Measurements from ENCODE around the gene ABR. TPM values are rescaled to one million over a fixed set of nuclear protein-coding genes. Genes with fewer than 3 reads are reported as not detected.
"Not testable (repeated sequence)": the region's sequence is repeated elsewhere in the genome, so short reads cannot be mapped to it uniquely, and the experiment has no call there.

The ABR gene
- total RNA-seq, 1 donor from 2014 or later: 66.7 TPM

DNA sequence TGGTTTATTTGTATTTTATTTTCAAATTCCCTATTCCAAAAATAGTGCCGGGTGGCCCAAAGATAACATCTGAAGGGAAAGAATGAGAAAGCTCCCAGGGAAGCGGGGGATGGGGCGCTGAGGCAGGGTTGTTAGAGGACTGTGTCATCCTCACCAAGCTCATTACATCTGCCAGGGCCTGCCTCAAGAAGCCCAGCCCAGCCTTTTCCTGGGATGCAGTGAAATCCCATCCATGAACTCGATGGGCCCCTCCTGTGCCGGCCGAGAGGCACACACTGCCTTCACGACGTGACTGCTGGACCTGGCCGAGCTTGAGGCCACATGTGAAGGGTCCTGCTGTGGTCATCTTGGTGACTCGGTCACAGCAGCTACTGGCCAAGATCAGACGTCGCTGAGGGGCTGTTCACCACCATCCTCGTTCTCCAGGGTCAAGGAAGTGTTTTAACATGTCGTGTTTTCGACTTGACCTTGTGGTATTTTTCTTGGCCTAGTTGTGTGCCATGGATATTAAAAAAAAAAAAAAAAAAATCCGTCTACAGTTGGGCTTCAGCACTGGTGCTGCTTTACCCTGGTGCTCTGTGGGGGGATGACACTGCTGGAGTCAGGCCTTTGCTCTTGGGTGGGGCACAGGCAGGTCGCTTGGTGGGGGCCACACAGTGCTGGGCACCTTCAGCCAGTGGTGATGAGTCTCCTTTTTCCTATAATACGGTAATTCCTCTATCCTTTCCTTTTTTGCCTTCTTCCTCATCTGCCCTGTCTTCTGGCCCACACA lies 178.0 kb downstream of the ABR start:
- no peak for DNase-seq (ENCODE audit: low spot score)
- intact Hi-C loops (cut with micrococcal nuclease): no loop called here
- peaks cover 26% of the 10 kb centered on the region for H3K36me3 Mint-ChIP-seq (ENCODE audit: low read depth)
- peaks cover 25% of the 10 kb centered on the region for H3K4me1 Mint-ChIP-seq (ENCODE audit: low read depth)
- H3K27me3 Mint-ChIP-seq (ENCODE audit: insufficient read depth): no peaks in the 10 kb centered on the region
- no peaks in the 10 kb centered on the region for H3K9me3 Mint-ChIP-seq
- H3K4me3 Mint-ChIP-seq: no peak overlapping the region
- no peak overlapping the region for H3K27ac Mint-ChIP-seq

DNA sequence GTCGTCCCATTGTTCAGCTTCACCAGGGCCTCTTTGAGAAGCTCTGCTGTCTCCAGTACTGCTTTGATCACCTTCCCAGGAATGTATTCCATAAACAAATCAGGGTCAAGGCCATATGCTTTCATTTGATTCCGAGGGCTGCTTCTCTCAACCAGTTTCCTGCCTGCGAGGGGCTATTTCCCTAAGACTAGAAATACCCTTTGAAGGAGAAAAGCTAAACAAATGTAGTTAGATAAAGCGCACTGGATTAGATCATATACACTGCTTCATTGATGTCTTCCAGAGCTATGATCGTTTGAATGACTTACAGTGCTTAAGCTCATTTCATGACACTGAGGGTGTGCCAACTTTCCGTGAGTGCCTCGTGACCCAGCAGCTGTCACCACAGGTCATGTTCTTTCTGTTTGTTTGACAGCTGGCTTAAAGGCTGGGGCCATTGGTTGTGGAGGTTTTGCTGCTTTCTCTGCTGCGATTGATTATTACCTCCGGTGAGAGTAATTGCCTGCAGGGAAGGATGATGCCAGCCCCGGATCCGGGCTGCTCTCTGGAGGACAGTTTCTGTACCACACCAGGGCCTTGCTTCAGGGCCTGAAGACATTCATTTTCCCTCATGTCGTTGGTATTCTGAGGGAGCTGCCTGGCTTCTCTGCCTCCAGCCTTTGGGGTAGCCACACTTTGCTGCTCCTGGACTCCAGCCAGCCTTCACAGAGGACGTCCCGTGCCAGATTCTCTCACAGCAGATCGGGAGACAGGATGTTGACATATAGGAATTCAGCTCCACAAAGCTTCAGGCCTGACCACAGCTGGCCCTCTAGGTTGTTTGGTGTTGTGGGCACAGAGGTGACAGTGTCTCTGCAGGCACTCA lies 179.0 kb downstream of the ABR start:
- peaks cover 25% of the 10 kb centered on the region for H3K4me1 Mint-ChIP-seq (ENCODE audit: low read depth)
- no peak overlapping the region for H3K4me3 Mint-ChIP-seq
- peaks cover 26% of the 10 kb centered on the region for H3K36me3 Mint-ChIP-seq (ENCODE audit: low read depth)
- no peak for DNase-seq (ENCODE audit: low spot score)
- intact Hi-C loops (cut with micrococcal nuclease): no loop called here
- H3K27me3 Mint-ChIP-seq (ENCODE audit: insufficient read depth): no peaks in the 10 kb centered on the region
- H3K9me3 Mint-ChIP-seq: no peaks in the 10 kb centered on the region
- no peak overlapping the region for H3K27ac Mint-ChIP-seq

DNA sequence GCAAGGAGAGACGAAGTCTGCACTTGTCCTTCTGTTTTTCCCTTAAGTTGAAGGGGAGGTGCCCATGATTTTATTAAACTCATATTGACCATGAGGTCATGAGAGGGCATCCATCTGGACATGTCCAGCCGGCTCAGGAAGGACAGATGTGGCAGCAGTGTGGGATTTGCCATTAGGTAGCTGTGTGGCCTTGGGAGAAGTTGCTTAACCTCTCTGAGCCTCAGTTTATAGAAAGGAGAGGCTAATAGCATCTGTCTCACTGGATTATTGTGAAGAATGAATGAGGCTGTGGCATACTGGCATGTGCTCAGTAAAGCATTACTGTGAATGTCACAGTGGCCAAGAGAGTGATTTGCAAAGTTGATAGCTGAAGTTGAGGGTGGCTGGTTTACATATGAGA lies 181.7 kb downstream of the ABR start:
- intact Hi-C loops (cut with micrococcal nuclease): no loop called here
- no peak for DNase-seq (ENCODE audit: low spot score)
- peak overlapping the region; percentile 91 for H3K4me3 Mint-ChIP-seq
- H3K4me1 Mint-ChIP-seq (ENCODE audit: low read depth): peaks cover 25% of the 10 kb centered on the region
- peaks cover 21% of the 10 kb centered on the region for H3K9me3 Mint-ChIP-seq
- H3K27ac Mint-ChIP-seq: peak overlapping the region; percentile 76
- H3K36me3 Mint-ChIP-seq (ENCODE audit: low read depth): peaks cover 22% of the 10 kb centered on the region
- H3K27me3 Mint-ChIP-seq (ENCODE audit: insufficient read depth): no peaks in the 10 kb centered on the region

DNA sequence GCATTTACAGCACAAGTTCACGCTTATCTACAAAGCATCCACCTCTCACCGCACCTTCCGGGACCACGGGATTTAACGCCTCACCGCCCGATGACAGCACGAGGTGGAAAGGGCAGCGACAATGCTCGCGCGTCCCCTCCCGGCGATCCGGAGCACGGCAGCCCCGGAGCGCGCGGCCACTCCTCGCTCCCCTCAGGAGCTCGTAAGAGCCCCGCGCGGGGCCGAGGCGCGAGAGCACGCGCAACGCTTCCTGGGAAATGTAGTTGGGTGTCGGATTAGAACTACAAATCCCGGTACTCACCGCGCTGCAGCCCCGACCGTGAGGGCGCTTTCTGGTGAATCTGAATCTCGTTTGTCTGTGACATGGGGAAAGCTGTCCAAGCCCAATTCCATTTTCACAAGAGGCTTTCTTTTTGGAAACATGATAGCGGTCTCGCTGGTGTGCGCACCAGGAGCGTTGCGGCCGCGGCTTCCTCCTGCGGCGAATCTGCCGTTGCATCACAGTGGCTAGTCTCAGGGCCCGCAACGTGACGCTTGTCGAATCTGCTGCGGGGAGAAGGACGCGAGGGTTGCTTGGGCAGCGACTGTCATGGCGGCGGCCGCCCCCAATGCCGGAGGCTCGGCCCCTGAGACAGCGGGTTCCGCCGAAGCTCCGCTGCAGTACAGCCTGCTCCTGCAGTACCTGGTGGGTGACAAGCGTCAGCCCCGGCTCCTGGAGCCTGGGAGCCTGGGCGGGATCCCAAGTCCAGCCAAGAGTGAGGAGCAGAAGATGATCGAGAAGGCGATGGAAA lies 183.0 kb downstream of the ABR start, which contains the start of gene TIMM22:
TSS of gene TIMM22 (plus strand) at position 576 of the 791 bp plus-strand sequence. CDS start at position 590, 14 bp downstream.
- intact Hi-C loops (cut with micrococcal nuclease): loop anchor here (1.0 to 2.0 kb wide), 6 partner anchors 15 to 852 kb away; partner anchors contain the start of genes GEMIN4, GLOD4, MRM3 and VPS53

DNA sequence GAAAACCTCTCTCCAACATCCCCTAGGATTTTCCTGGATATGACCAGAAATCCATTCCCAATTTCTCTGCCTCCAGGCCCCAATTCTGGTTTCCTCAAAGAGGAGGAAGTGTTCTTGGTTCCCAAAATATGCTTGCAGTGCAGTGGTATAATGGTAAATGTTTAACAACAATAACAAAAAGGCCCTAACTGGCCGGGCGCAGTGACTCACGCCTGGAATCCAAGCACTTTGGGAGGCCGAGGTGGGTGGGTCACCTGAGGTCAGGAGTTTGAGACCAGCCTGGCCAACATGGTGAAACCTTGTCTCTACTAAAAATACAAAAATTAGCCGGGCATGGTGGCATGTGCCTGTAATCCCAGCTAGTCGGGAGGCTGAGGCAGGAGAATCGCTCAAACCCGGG lies 184.5 kb downstream of the ABR start:
- intact Hi-C loops (cut with micrococcal nuclease); H3K27ac Mint-ChIP-seq; H3K27me3 Mint-ChIP-seq (ENCODE audit: insufficient read depth); H3K4me3 Mint-ChIP-seq; DNase-seq (ENCODE audit: low spot score): not testable (repeated sequence)
- Mint-ChIP-seq H3K9me3 (peaks cover 26% of the 10 kb centered on the region), H3K4me1 (ENCODE audit: low read depth) (peaks cover 21% of the 10 kb centered on the region), H3K36me3 (ENCODE audit: low read depth) (peaks cover 14% of the 10 kb centered on the region)

More for the DNA sequence above, 183.0 kb downstream of the ABR start, which contains the start of gene TIMM22:
- Mint-ChIP-seq H3K4me3 (peak within 1 kb of the TSS; percentile 91), H3K4me1 (ENCODE audit: low read depth) (peaks cover 25% of the 10 kb centered on the region), H3K9me3 (peaks cover 26% of the 10 kb centered on the region), H3K27ac (peak within 1 kb of the TSS; percentile 96), H3K27me3 (ENCODE audit: insufficient read depth) (no peaks in the 10 kb centered on the region), H3K36me3 (ENCODE audit: low read depth) (peaks cover 21% of the 10 kb centered on the region)
- DNase-seq (ENCODE audit: low spot score): peak; percentile 89

DNA sequence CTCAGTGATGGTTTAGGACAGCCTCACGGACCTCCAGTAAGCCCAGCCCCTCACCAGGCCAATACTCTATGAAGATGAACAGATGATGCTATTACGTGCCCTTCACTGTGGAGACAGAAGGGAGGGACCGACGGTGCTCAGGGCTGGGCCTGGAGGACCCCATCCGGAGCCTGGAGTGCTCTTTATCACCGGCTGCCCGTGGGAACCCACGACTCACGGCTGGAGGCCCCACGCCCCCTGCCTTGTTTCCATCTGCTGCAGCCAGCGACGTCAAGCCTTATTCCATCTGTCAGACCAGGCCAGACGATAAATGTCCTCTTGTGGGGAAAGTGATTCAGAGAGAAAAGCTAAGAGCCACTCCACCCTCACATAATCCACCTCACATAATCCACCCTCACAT lies 186.8 kb downstream of the ABR start:
- no peak overlapping the region for H3K27ac Mint-ChIP-seq
- H3K27me3 Mint-ChIP-seq (ENCODE audit: insufficient read depth): no peaks in the 10 kb centered on the region
- peaks cover 4% of the 10 kb centered on the region for H3K4me1 Mint-ChIP-seq (ENCODE audit: low read depth)
- no peak for DNase-seq (ENCODE audit: low spot score)
- H3K9me3 Mint-ChIP-seq: peaks cover 26% of the 10 kb centered on the region
- intact Hi-C loops (cut with micrococcal nuclease): no loop called here
- peaks cover 5% of the 10 kb centered on the region for H3K36me3 Mint-ChIP-seq (ENCODE audit: low read depth)
- no peak overlapping the region for H3K4me3 Mint-ChIP-seq

DNA sequence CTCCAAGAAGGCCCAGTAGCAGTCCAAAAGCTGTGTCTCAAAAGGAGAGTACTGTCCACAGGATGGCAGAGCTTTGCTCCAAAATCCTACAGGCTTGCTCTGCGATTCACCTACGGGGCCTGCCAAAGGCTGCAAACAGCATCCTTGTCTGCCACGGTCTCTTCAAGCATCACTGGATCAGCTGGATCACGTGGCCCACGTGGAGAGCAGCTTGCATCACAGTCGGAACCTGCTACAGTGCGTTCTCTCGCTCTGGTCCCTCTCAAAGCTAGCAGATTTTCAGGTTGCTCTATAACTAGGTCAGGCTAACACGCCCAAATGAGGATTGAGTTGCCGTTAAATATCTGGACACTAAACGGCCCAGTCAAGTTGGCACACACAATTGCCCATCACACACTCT lies 191.2 kb downstream of the ABR start:
- intact Hi-C loops (cut with micrococcal nuclease): no loop called here
- no peaks in the 10 kb centered on the region for H3K4me1 Mint-ChIP-seq (ENCODE audit: low read depth)
- peaks cover 2% of the 10 kb centered on the region for H3K36me3 Mint-ChIP-seq (ENCODE audit: low read depth)
- peaks cover under 1% of the 10 kb centered on the region for H3K27me3 Mint-ChIP-seq (ENCODE audit: insufficient read depth)
- no peak for DNase-seq (ENCODE audit: low spot score)
- no peak overlapping the region for H3K27ac Mint-ChIP-seq
- H3K4me3 Mint-ChIP-seq: no peak overlapping the region
- H3K9me3 Mint-ChIP-seq: peaks cover 9% of the 10 kb centered on the region

DNA sequence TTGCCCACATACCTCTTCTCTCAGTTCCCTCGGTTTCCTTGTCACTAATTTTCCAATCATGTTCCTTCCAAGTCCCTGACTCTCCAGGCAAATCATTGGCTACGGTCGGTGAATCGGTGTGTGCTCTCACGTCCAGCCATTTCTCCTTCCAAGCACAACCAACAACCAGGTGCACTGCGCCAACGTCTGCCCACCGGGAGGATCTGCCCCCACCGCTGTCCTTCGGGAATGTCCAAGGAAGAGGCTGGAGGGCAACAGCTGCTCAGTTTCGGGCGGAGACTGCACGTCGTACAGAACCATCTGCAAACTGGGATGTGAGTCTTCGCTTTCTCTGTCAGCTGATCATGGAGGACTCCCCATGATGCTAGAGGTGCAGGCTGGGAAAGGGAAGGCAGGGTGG lies 191.8 kb downstream of the ABR start:
- Mint-ChIP-seq H3K4me1 (ENCODE audit: low read depth) (no peaks in the 10 kb centered on the region), H3K4me3 (no peak overlapping the region), H3K27ac (no peak overlapping the region), H3K36me3 (ENCODE audit: low read depth) (no peaks in the 10 kb centered on the region), H3K27me3 (ENCODE audit: insufficient read depth) (peaks cover 2% of the 10 kb centered on the region), H3K9me3 (peaks cover 3% of the 10 kb centered on the region)
- intact Hi-C loops (cut with micrococcal nuclease): no loop called here
- DNase-seq (ENCODE audit: low spot score): no peak

DNA sequence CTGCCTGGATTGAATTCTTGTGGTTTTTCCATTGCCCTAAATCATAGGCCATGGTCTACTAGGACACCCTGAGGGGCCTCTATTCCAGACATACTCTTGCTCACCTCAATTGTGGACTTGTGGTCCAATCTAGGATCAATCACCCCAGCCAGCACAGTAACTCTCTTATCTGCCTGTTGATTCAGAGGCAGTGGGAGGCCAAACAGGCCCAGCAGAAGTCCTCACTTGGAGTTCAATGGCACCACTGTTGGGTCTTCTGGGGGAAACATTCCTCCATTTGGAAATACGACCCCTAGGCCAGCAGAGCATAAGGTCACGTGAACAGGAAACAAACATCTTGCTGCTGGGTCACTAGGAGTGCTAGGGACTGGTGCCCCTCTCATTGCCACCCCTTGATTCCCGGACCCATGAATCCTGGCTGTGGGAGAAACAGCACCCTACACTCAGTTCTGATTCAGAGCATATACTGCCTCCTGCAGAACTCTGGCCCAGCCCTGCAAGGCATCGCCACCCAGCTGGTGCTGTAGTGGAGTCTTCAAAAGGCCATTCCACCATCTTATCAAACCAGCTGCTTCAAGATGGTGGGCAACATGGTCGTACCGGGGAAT lies 193.4 kb downstream of the ABR start:
- peaks cover 2% of the 10 kb centered on the region for H3K27me3 Mint-ChIP-seq (ENCODE audit: insufficient read depth)
- H3K27ac Mint-ChIP-seq: no peak overlapping the region
- H3K4me1 Mint-ChIP-seq (ENCODE audit: low read depth): no peaks in the 10 kb centered on the region
- intact Hi-C loops (cut with micrococcal nuclease): no loop called here
- DNase-seq (ENCODE audit: low spot score): no peak
- H3K4me3 Mint-ChIP-seq: no peak overlapping the region
- no peaks in the 10 kb centered on the region for H3K36me3 Mint-ChIP-seq (ENCODE audit: low read depth)
- no peaks in the 10 kb centered on the region for H3K9me3 Mint-ChIP-seq

DNA sequence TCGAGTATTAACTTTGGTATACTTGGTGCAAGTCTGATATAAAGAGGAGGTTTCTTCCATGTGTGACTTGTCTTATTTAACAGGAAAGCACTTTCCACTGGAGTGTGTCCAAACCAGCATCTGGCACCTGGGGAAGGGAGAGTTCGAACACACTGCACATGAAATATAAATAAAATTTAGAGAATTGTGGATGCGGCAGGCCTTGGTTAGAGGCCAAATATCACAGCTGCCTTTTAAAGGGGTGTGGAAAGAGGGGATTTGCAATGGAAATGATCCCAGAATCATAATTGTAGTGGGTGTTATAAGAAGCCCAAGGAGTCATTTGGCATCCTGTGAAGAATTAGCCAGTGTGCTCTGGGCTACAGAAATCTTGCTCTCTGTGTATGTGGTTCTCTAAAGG lies 195.9 kb downstream of the ABR start:
- H3K36me3 Mint-ChIP-seq (ENCODE audit: low read depth): no peaks in the 10 kb centered on the region
- no peak overlapping the region for H3K4me3 Mint-ChIP-seq
- intact Hi-C loops (cut with micrococcal nuclease): loop anchor here (5.0 kb wide), 1 partner anchor 842 kb away; a partner anchor contains a TSS
- H3K27me3 Mint-ChIP-seq (ENCODE audit: insufficient read depth): peaks cover 8% of the 10 kb centered on the region
- H3K27ac Mint-ChIP-seq: no peak overlapping the region
- H3K4me1 Mint-ChIP-seq (ENCODE audit: low read depth): peaks cover 8% of the 10 kb centered on the region
- no peak for DNase-seq (ENCODE audit: low spot score)
- H3K9me3 Mint-ChIP-seq: no peaks in the 10 kb centered on the region

DNA sequence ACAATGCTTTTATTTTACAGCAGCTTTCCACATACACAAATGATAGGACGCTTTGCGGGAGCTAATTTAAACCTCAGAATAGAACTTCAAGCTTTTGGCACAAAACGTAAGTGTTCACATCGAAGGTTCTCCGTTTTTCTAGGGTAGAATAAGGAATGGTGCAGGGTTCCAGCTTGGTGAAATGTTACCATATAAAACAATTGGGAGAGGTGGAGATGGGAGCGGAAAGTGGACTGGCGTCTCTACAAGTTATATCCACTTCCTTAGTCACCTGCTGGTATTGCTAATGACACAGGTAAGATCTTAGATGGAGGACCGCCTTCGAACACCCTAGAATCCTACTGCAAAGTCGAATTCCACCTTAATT lies 198.5 kb downstream of the ABR start:
- peaks cover 14% of the 10 kb centered on the region for H3K4me1 Mint-ChIP-seq (ENCODE audit: low read depth)
- DNase-seq (ENCODE audit: low spot score): no peak
- peaks cover 26% of the 10 kb centered on the region for H3K27me3 Mint-ChIP-seq (ENCODE audit: insufficient read depth)
- H3K9me3 Mint-ChIP-seq: no peaks in the 10 kb centered on the region
- intact Hi-C loops (cut with micrococcal nuclease): loop anchor here (1.0 to 5.0 kb wide), 8 partner anchors 15 to 839 kb away; partner anchors contain the start of genes GEMIN4, GLOD4, MRM3 and VPS53
- peak overlapping the region; percentile 78 for H3K4me3 Mint-ChIP-seq
- no peaks in the 10 kb centered on the region for H3K36me3 Mint-ChIP-seq (ENCODE audit: low read depth)
- peak overlapping the region; percentile 14 for H3K27ac Mint-ChIP-seq
